BE2C (cell line): ENCODE measurements around the gene MRTFA.

Experiments used
- DNase-seq: peaks from one replicate; pipeline ENCODE4 v3.0.0-alpha.2; 2020
- H3K27me3 ChIP-seq: fragments of 250-450 bp; sonication (Bioruptor Pico); 2 replicates; pipeline ENCODE4 v1.5.1; 2020; ENCODE audit warnings: mild to moderate bottlenecking
- H3K36me3 ChIP-seq: fragments of 250-450 bp; sonication (Bioruptor Pico); 2 replicates; pipeline ENCODE4 v1.5.1; 2020; ENCODE audit warnings: mild to moderate bottlenecking
- H3K4me1 ChIP-seq: fragments of 250-450 bp; sonication (Bioruptor Pico); 2 replicates; pipeline ENCODE4 v1.5.1; 2020
- H3K4me3 ChIP-seq: 2 replicates; pipeline ENCODE4 v1.5.1; 2011; ENCODE audit warnings: low read depth, low read length
- H3K9me3 ChIP-seq: fragments of 250-450 bp; sonication (Bioruptor Pico); 2 replicates; pipeline ENCODE4 v1.5.1; 2020
- TF ChIP-seq, protein P1 (sequence below): IDR thresholded peaks from 2 replicates; pipeline ENCODE4 v1.5.1; 2012; ENCODE audit warnings: mild to moderate bottlenecking, low read depth, low read length

MRTFA gene

DNA sequence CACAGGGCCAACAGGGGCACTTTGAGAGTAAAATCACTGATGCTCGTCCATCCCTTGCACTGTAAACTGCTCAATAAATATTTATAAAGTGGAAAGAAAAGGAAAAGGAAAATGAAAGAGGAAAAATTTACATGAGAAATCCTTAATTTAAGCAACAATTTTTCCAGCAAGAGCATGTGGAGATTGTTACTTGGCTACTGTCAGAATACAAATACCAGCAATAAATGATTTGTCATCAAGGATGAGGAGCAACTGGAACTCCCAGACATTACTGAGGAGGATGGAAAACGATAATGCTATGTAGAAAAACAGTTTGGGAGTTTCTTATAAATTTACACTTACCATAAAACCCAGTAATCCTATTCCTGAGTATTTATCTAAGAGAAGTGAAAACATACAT lies 143.1 kb downstream of the MRTFA start:
- no peak for DNase-seq
- no peaks in the 10 kb centered on the region for H3K9me3 ChIP-seq
- H3K4me1 ChIP-seq, result no peaks in the 10 kb centered on the region; the same call in 1 of the 2 replicates
- no peak overlapping the region for H3K4me3 ChIP-seq
- TF ChIP-seq, protein P1, sequence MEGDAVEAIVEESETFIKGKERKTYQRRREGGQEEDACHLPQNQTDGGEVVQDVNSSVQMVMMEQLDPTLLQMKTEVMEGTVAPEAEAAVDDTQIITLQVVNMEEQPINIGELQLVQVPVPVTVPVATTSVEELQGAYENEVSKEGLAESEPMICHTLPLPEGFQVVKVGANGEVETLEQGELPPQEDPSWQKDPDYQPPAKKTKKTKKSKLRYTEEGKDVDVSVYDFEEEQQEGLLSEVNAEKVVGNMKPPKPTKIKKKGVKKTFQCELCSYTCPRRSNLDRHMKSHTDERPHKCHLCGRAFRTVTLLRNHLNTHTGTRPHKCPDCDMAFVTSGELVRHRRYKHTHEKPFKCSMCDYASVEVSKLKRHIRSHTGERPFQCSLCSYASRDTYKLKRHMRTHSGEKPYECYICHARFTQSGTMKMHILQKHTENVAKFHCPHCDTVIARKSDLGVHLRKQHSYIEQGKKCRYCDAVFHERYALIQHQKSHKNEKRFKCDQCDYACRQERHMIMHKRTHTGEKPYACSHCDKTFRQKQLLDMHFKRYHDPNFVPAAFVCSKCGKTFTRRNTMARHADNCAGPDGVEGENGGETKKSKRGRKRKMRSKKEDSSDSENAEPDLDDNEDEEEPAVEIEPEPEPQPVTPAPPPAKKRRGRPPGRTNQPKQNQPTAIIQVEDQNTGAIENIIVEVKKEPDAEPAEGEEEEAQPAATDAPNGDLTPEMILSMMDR, result no peak
- H3K27me3 ChIP-seq, result no peaks in the 10 kb centered on the region
- no peaks in the 10 kb centered on the region for H3K36me3 ChIP-seq

DNA sequence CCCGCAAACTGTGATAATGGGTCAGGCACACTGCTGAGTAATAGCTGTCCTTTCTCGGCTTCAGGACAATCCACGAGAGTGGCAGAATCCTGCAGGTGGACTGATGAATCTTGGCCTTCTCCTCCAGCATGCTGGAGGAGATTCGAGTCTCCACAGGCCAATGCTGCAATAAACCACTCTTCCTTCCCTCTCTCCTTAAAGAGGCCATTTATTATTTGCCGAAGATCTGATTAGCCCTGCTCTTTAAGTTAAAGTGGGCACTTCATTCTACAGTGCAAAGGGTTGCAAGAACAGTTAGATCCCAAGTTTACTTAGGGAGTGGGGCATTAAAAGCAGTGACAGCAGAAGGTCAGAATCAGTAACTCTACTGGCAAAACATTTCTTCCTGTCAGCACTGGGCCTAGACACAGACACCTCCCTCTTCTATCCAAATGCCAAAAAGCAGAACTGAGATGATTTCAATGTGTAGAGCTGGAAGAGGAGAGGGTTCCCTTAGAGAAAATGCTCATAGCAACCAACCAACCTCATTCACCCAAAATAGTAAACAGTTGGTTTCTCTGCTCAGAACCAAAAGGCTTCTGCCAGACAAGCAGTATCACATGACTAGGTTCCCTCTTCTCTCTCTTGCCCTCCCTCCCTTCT lies 144.4 kb downstream of the MRTFA start:
- Histone ChIP-seq H3K9me3 (no peaks in the 10 kb centered on the region), H3K4me1 (no peaks in the 10 kb centered on the region; the same call in 1 of the 2 replicates), H3K4me3 (no peak overlapping the region), H3K27me3 (no peaks in the 10 kb centered on the region), H3K36me3 (no peaks in the 10 kb centered on the region)
- no peak for DNase-seq
- TF ChIP-seq, protein P1, result no peak

DNA sequence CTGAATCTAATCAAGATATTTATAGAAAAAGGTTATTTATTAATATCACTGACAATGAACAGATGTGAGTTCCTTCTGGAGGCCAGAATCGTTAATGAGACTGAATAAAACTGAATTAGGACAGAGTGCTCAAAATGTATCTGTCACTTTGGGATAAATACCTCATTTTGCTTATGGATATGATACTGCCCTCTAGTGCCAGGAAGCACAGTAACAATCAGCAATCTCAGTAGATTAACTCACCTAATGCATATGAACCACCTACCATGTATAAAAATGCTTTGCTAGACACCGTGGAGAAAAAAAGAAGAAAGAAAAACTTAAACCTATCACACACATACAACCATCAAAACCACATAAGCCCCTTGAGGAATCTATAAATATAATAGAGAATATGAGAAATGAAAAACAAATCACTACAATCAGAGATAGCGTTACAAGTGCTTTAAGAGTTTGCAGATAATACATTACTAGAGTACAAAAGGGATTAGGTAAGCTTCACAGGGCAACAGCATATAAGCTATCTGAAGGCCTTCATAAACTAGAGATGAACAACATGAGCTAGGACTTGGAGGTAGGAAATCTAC lies 148.8 kb downstream of the MRTFA start:
- TF ChIP-seq, protein P1, result peak; percentile 88
- Histone ChIP-seq H3K36me3 (no peaks in the 10 kb centered on the region), H3K9me3 (no peaks in the 10 kb centered on the region), H3K27me3 (no peaks in the 10 kb centered on the region), H3K4me3 (no peak overlapping the region), H3K4me1 (no peaks in the 10 kb centered on the region)
- no peak for DNase-seq

DNA sequence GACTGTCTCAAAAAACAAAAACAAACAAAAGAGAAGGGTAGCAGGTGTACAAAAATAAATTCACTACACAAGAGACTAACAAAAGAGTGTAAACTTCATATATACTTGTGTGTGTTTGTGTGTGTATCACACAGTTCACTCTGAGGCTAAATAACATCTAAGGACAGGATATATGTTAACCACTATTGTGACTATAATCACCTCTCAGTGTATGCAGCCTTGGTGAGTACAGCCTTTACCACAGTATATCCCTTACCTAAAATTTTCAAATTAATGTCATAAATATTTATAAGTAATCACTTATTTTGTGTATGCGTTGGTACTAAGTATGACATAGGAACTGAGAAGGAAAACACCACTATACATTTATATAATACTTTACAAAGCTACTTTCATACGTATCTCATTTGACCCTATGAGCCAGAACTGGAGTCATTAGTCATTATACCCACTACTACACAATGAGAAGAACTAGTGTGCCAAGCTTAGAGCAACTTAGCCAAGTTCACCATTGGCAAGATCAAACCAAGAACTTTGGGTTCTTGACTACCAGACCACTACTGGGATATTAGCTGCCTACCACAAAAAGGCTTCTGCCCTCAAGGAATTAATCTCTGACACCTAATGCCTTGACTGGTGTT lies 149.4 kb downstream of the MRTFA start:
- Histone ChIP-seq H3K4me1 (no peaks in the 10 kb centered on the region), H3K9me3 (no peaks in the 10 kb centered on the region), H3K36me3 (no peaks in the 10 kb centered on the region), H3K27me3 (no peaks in the 10 kb centered on the region), H3K4me3 (no peak overlapping the region)
- DNase-seq, result no peak
- TF ChIP-seq, protein P1, result no peak

DNA sequence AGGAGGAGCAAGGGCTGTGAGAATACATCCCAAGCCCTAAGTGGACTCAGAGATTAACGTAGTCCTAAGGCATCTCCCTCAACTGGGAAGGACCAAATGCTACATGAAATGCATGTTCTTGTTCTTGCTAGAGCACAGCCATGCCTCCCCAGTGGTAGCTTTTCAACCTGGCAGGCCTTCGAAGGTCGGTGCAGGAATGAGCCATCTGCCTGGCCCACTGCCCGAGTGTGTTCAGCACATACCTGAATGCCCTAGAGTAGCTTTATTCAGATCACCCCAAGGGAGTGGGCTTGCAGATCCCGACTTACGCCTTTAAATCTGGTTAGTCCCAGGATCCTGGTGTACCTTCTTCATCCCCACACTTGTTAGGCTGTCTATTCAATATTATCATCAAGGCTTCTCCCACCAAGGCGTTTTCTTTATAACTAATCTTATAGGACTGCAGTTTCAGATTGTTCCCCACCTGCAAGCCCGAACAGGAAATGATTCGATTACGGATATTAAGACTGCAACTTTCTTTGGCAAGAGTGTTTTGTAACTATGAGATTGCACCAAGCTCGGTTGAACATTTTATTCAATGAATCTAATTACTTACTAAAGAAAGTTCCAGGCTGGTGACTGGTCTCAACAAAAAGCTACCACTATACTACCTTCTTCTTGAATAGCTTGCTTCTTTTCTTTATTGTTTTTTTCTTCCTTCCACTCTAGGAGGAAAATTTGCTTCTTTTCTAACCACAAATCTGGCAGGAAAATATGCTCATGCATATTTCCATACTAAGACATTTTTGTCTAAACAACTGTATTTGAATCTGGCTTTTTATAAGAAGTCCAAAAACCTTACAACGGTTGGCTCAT lies 150.5 kb downstream of the MRTFA start:
- TF ChIP-seq, protein P1, result no peak
- Histone ChIP-seq H3K4me3 (no peak overlapping the region), H3K36me3 (no peaks in the 10 kb centered on the region), H3K27me3 (no peaks in the 10 kb centered on the region), H3K4me1 (no peaks in the 10 kb centered on the region), H3K9me3 (no peaks in the 10 kb centered on the region)
- no peak for DNase-seq
